A673 (cell line): ENCODE results near the gene AUH. TPM values are rescaled to one million over a fixed set of nuclear protein-coding genes. Genes with fewer than 3 reads are reported as not detected.

Experiments used
- BruUV-seq: library from RNA; stranded (reverse); fragments of 400-500 nt; replicated peaks from 2 replicates; lab custom pipeline; 2021; lab: Mats Ljungman, UMichigan
- CTCF ChIA-PET: fragments of 300-600 bp; sonication (Branson Sonifier 250); formaldehyde crosslinking; loops from one replicate; lab custom pipeline; 2022; ENCODE audit warnings: antibody characterized with exemption; lab: Charles Lee
- POLR2A ChIA-PET: fragments of 300-600 bp; sonication (Branson Sonifier 250); formaldehyde crosslinking; loops from one replicate; lab custom pipeline; 2022; ENCODE audit warnings: antibody characterized with exemption; ENCODE audit not compliant: low non-redundant PET; lab: Charles Lee
- DNase-seq: peaks from one replicate; pipeline ENCODE4 v3.0.0-alpha.2; 2015; ENCODE audit warnings: low spot score
- H3K27ac ChIP-seq: fragments of 200-600 bp; sonication (generic); 2 replicates; pipeline ENCODE4 v1.5.1; 2016; ENCODE audit warnings: mixed run types, low read depth, mild to moderate bottlenecking, mixed read lengths, antibody characterized with exemption, low read length; ENCODE audit not compliant: poor library complexity, severe bottlenecking
- H3K27me3 ChIP-seq: fragments of 200-600 bp; sonication (generic); replicated peaks from 2 replicates; pipeline ENCODE4 v1.6.1; 2017; ENCODE audit warnings: mixed run types, low read depth, mild to moderate bottlenecking, mixed read lengths, antibody characterized with exemption, low read length; ENCODE audit not compliant: insufficient read depth, poor library complexity
- H3K36me3 ChIP-seq: fragments of 200-600 bp; sonication (generic); 2 replicates; pipeline ENCODE4 v1.6.1; 2016; ENCODE audit warnings: mixed run types, mild to moderate bottlenecking, mixed read lengths, antibody characterized with exemption, low read length; ENCODE audit not compliant: insufficient read depth, poor library complexity, severe bottlenecking
- H3K4me1 ChIP-seq: fragments of 200-600 bp; sonication (generic); 2 replicates; pipeline ENCODE4 v1.6.1; 2017; ENCODE audit warnings: mixed run types, mild to moderate bottlenecking, mixed read lengths, antibody characterized with exemption, low read length; ENCODE audit not compliant: insufficient read depth, poor library complexity, severe bottlenecking
- H3K4me3 ChIP-seq: fragments of 200-600 bp; sonication (generic); 2 replicates; pipeline ENCODE4 v1.5.1; 2016; ENCODE audit warnings: low read depth, mixed run types, mild to moderate bottlenecking, mixed read lengths, low read length; ENCODE audit not compliant: poor library complexity, severe bottlenecking
- H3K9me3 ChIP-seq: fragments of 200-600 bp; sonication (generic); 2 replicates; pipeline ENCODE4 v1.6.1; 2016; ENCODE audit warnings: mixed run types, low read depth, mild to moderate bottlenecking, mixed read lengths, antibody characterized with exemption, low read length; ENCODE audit not compliant: poor library complexity, severe bottlenecking
- EZH2 ChIP-seq: fragments of 200-600 bp; sonication (generic); IDR thresholded peaks from 2 replicates; pipeline ENCODE4 v1.6.1; 2017; ENCODE audit warnings: borderline replicate concordance, low read depth, mild to moderate bottlenecking, mixed read lengths, antibody characterized with exemption, low read length; ENCODE audit not compliant: poor library complexity, severe bottlenecking
- intact Hi-C: fragments of 100-400 bp; cut with micrococcal nuclease; formaldehyde crosslinking; loops from one replicate; pipeline ENCODE4 v1.10.0; 2022; ENCODE audit not compliant: unreplicated experiment
- total RNA-seq: library from RNA; stranded (reverse); gene quantifications from 2 replicates; pipeline ENCODE4 v1.2.3, GENCODE V29; 2021
- TF ChIP-seq, protein P1 (sequence below): fragments of 300-800, 200-600 bp; sonication (generic); conservative IDR thresholded peaks from 2 replicates; pipeline ENCODE4 v1.5.1; 2017; ENCODE audit warnings: low read depth, mild to moderate bottlenecking, antibody characterized with exemption, low read length, moderate library complexity, mixed read lengths

Gene AUH
- total RNA-seq, 1 experiment from 2014 or later: 12.3 TPM

DNA sequence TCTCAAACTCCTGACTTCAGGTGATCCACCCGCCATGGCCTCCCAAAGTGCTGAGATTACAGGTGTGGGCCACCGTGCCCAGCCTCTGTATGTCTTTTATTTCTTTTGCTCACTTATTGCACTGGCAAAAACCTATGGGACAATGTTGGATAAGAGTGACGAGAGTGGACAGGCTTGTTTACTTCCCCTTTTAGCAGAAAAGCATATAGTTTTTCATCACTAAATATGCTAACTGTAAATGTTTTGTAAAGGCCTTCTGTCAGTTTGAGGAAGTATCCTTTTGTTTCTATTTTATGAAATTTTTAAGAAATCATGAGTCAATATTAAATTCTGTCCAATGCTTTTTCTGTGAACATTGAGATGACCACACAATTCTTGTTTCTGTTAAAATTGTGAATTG lies 103.3 kb downstream of the AUH start:
- H3K27me3 ChIP-seq: no peaks in the 10 kb centered on the region
- CTCF ChIA-PET: no interaction called here
- no peak overlapping the region for H3K4me3 ChIP-seq
- TF ChIP-seq EZH2: no peak
- TF ChIP-seq, protein P1, sequence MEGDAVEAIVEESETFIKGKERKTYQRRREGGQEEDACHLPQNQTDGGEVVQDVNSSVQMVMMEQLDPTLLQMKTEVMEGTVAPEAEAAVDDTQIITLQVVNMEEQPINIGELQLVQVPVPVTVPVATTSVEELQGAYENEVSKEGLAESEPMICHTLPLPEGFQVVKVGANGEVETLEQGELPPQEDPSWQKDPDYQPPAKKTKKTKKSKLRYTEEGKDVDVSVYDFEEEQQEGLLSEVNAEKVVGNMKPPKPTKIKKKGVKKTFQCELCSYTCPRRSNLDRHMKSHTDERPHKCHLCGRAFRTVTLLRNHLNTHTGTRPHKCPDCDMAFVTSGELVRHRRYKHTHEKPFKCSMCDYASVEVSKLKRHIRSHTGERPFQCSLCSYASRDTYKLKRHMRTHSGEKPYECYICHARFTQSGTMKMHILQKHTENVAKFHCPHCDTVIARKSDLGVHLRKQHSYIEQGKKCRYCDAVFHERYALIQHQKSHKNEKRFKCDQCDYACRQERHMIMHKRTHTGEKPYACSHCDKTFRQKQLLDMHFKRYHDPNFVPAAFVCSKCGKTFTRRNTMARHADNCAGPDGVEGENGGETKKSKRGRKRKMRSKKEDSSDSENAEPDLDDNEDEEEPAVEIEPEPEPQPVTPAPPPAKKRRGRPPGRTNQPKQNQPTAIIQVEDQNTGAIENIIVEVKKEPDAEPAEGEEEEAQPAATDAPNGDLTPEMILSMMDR: no peak
- no peak for DNase-seq
- no TSS peak for BruUV-seq
- H3K4me1 ChIP-seq: no peaks in the 10 kb centered on the region
- H3K9me3 ChIP-seq: no peaks in the 10 kb centered on the region
- intact Hi-C loops: no loop called here
- POLR2A ChIA-PET: no interaction called here
- no peaks in the 10 kb centered on the region for H3K36me3 ChIP-seq
- no peak overlapping the region for H3K27ac ChIP-seq

DNA sequence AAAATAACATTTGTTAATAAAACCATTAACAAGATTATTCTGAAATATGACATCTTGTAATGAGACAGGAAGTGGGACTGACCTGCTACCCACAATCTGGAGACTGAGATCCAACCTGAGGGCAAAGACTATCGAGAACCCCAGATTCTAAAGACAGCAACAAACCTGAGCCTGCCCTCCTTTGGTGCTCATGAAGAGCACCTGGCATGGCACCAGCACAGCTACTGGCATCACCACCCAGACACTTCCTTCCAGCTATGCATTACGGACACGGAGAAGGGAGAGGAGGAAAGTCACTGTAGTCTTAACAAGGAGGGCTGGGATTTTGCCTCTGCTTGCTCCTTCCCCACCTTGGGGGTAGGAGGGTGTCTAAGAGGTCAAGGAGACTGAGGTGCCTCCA lies 105.5 kb downstream of the AUH start:
- DNase-seq: no peak
- no peaks in the 10 kb centered on the region for H3K9me3 ChIP-seq
- intact Hi-C loops: no loop called here
- H3K27me3 ChIP-seq: no peaks in the 10 kb centered on the region
- no peak overlapping the region for H3K27ac ChIP-seq
- TF ChIP-seq, protein P1: no peak
- TF ChIP-seq EZH2: no peak
- ChIA-PET CTCF (no interaction called here), POLR2A (no interaction called here)
- BruUV-seq: no TSS peak
- H3K36me3 ChIP-seq: no peaks in the 10 kb centered on the region
- no peaks in the 10 kb centered on the region for H3K4me1 ChIP-seq
- H3K4me3 ChIP-seq: no peak overlapping the region

DNA sequence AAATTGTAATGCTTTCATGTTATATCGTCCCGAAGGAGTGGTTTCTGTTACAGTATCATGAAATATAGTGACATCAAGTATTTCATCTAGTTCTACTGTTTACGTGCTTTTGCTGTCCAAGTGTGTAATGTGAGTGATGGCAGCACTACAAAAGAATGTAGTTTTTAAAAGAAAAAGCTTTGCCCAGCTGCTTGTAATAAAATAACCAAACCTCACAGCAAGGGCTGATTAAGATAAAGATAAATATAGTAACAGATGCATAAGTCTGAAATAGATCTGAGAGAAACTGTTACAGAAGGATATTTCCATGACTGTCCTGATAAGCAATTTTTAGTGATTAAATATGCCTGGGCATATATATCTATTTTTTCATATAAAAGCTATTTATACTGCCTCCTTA lies 106.4 kb downstream of the AUH start:
- BruUV-seq: no TSS peak
- Histone ChIP-seq H3K9me3 (no peaks in the 10 kb centered on the region), H3K36me3 (no peaks in the 10 kb centered on the region), H3K27me3 (no peaks in the 10 kb centered on the region), H3K4me1 (no peaks in the 10 kb centered on the region), H3K4me3 (no peak overlapping the region), H3K27ac (no peak overlapping the region)
- CTCF ChIA-PET: no interaction called here
- DNase-seq: no peak
- POLR2A ChIA-PET: no interaction called here
- intact Hi-C loops: no loop called here
- TF ChIP-seq EZH2: no peak
- TF ChIP-seq, protein P1: no peak
